ENCODE results near the gene SMARCB1.

- TF ChIP-seq ZNF565 (CRISPR knock-in tag; conservative IDR thresholded peaks at IDR 0.05; ENCODE audit: low read depth), result no peak
- TF ChIP-seq ZFP3 (CRISPR knock-in tag; IDR thresholded peaks at IDR 0.05), result no peak
- no peak for TF ChIP-seq CREB5 (CRISPR knock-in tag; IDR thresholded peaks at IDR 0.05; ENCODE audit: low read depth)
- TF ChIP-seq ZFP30 (CRISPR knock-in tag; IDR thresholded peaks at IDR 0.05), result no peak
Measured at GRCh38 chr22:23836692-23837495, 50.1 kb downstream of the SMARCB1 start.
